ENCODE data around the gene PRSS56.

Gene PRSS56

GRCh38 chr2:232574674-232575403 is 54.7 kb downstream of the PRSS56 start:
- no peak for DNase-seq
